CD8-positive, alpha-beta memory T cell (primary cell): Measurements from ENCODE around the gene NME9. TPM values are rescaled to one million over a fixed set of nuclear protein-coding genes. Genes with fewer than 3 reads are reported as not detected.

ENCODE experiments used
- CTCF ChIA-PET: fragments of 350-600 bp; sonication (Branson Sonifier 250); formaldehyde crosslinking; loops from one replicate; lab custom pipeline; 2021; ENCODE audit warnings: antibody characterized with exemption; lab: Charles Lee
- POLR2A ChIA-PET: fragments of 350-600 bp; sonication (Branson Sonifier 250); formaldehyde crosslinking; loops from one replicate; lab custom pipeline; 2021; ENCODE audit warnings: antibody characterized with exemption; lab: Charles Lee
- DNase-seq, 5 donors: peaks; one replicate each; pipeline versions ENCODE4 v3.0.0 to v3.0.0-alpha.2; 2020 to 2022; ENCODE audit warnings: mixed read lengths in 1 of 5
- H3K27ac ChIP-seq: one replicate; pipeline ENCODE4 v1.7.0; 2013; ENCODE audit warnings: low read depth, mild to moderate bottlenecking, low read length, moderate library complexity
- H3K27me3 ChIP-seq: 2 replicates; pipeline ENCODE4 v1.7.0; 2013; ENCODE audit warnings: low read length, mild to moderate bottlenecking; ENCODE audit not compliant: insufficient read depth, poor library complexity, severe bottlenecking
- H3K36me3 ChIP-seq: 2 replicates; pipeline ENCODE4 v1.7.0; 2013; ENCODE audit warnings: mild to moderate bottlenecking, low read length, moderate library complexity; ENCODE audit not compliant: insufficient read depth
- H3K4me1 ChIP-seq: 2 replicates; pipeline ENCODE4 v1.7.0; 2013; ENCODE audit warnings: mild to moderate bottlenecking, low read length, moderate library complexity; ENCODE audit not compliant: insufficient read depth
- H3K4me3 ChIP-seq: 2 replicates; pipeline ENCODE4 v1.7.0; 2013; ENCODE audit warnings: mild to moderate bottlenecking, low read length
- H3K9me3 ChIP-seq: 2 replicates; pipeline ENCODE4 v1.7.0; 2013; ENCODE audit warnings: mild to moderate bottlenecking, low read length
- H3K27ac Mint-ChIP-seq, 8 donors: one replicate each; pipeline ENCODE4 v1.8.0; 2020 to 2021; ENCODE audit warnings: mixed read lengths in 8 of 8, mild to moderate bottlenecking in 6 of 8, inconsistent platforms in 3 of 8, moderate library complexity in 3 of 8
- H3K27me3 Mint-ChIP-seq, 2 donors: one replicate each; pipeline ENCODE4 v1.8.0; 2020 to 2021; ENCODE audit warnings: mixed read lengths in 2 of 2, mild to moderate bottlenecking in 1 of 2, moderate library complexity in 1 of 2
- H3K36me3 Mint-ChIP-seq, 3 donors: one replicate each; pipeline ENCODE4 v1.8.0; 2020 to 2021; ENCODE audit warnings: mixed read lengths in 3 of 3, inconsistent platforms in 1 of 3, mild to moderate bottlenecking in 1 of 3
- H3K4me1 Mint-ChIP-seq, 3 donors: one replicate each; pipeline ENCODE4 v1.8.0; 2020 to 2021; ENCODE audit warnings: mixed read lengths in 3 of 3, inconsistent platforms in 1 of 3, mild to moderate bottlenecking in 1 of 3
- H3K4me3 Mint-ChIP-seq, 7 donors: one replicate each; pipeline ENCODE4 v1.8.0; 2020 to 2021; ENCODE audit warnings: mixed read lengths in 7 of 7, mild to moderate bottlenecking in 6 of 7, moderate library complexity in 4 of 7, inconsistent platforms in 2 of 7
- H3K9me3 Mint-ChIP-seq, 5 donors: one replicate each; pipeline ENCODE4 v1.8.0; 2020 to 2022; ENCODE audit warnings: mixed read lengths in 5 of 5, mild to moderate bottlenecking in 3 of 5, moderate library complexity in 2 of 5, inconsistent platforms in 1 of 5
- polyA plus RNA-seq: library from polyadenylated mRNA; unstranded; fragments of 300-500 nt; fragmentation: Illumina TruSeq; gene quantifications from one replicate; pipeline ENCODE4 v1.2.3, GENCODE V29; 2021
- total RNA-seq, 2 experiments: library from RNA; stranded (reverse); gene quantifications; one replicate each; pipeline ENCODE4 v1.2.3, GENCODE V29; 2021

NME9 gene
- total and polyA plus RNA-seq, 3 experiments from 2014 or later = 0.44 TPM; not detected in 2

GRCh38 chr3:138303474-138303873 is 26.2 kb downstream of the NME9 start:
- no peaks in the 10 kb centered on the region for H3K36me3 ChIP-seq
- Mint-ChIP-seq H3K27me3 (peaks cover 9 to 11% of the 10 kb centered on the region in 2 donors), H3K4me3 (no peak overlapping the region), H3K4me1 (no peaks in the 10 kb centered on the region), H3K36me3 (peaks cover 11 to 18% (median 14%) of the 10 kb centered on the region in 3 donors), H3K9me3 (peaks cover 11 to 14% (median 12%) of the 10 kb centered on the region in 5 donors), H3K27ac (no peak overlapping the region)
- H3K27me3 ChIP-seq = no peaks in the 10 kb centered on the region
- no peaks in the 10 kb centered on the region for H3K4me1 ChIP-seq
- no peak overlapping the region for H3K27ac ChIP-seq
- DNase-seq = no peak
- POLR2A ChIA-PET = no interaction called here
- CTCF ChIA-PET = no interaction called here
- H3K9me3 ChIP-seq = peaks cover 11% of the 10 kb centered on the region
- no peak overlapping the region for H3K4me3 ChIP-seq

- no peak overlapping the region for H3K4me3 ChIP-seq
- Mint-ChIP-seq H3K36me3 (peaks cover 0 to 31% (median 17%) of the 10 kb centered on the region in 3 donors), H3K4me3 (no peak overlapping the region), H3K4me1 (peaks cover 0 to 15% (median 12%) of the 10 kb centered on the region in 3 donors), H3K27me3 (no peaks in the 10 kb centered on the region), H3K27ac (no peak overlapping the region), H3K9me3 (no peaks in the 10 kb centered on the region)
- POLR2A ChIA-PET = no interaction called here
- no peaks in the 10 kb centered on the region for H3K36me3 ChIP-seq
- no peaks in the 10 kb centered on the region for H3K27me3 ChIP-seq
- no peak overlapping the region for H3K27ac ChIP-seq
- no peaks in the 10 kb centered on the region for H3K9me3 ChIP-seq
- DNase-seq = no peak
- CTCF ChIA-PET = no interaction called here
- H3K4me1 ChIP-seq = no peaks in the 10 kb centered on the region
These were observed 29.0 kb downstream of the NME9 start for GRCh38 chr3:138300647-138301046.

GRCh38 chr3:138297876-138298275 is 31.8 kb downstream of the NME9 start:
- Mint-ChIP-seq H3K4me3 (no peak overlapping the region), H3K27me3 (no peaks in the 10 kb centered on the region), H3K27ac (peak overlapping the region in 6 of 8 donors; percentile 51 to 90 (median 80)), H3K36me3 (peaks cover 0 to 52% (median 30%) of the 10 kb centered on the region in 3 donors), H3K4me1 (peaks cover 0 to 15% (median 12%) of the 10 kb centered on the region in 3 donors), H3K9me3 (no peaks in the 10 kb centered on the region)
- Histone ChIP-seq H3K36me3 (no peaks in the 10 kb centered on the region), H3K4me1 (no peaks in the 10 kb centered on the region), H3K9me3 (no peaks in the 10 kb centered on the region), H3K27me3 (no peaks in the 10 kb centered on the region), H3K4me3 (no peak overlapping the region), H3K27ac (no peak overlapping the region)
- POLR2A ChIA-PET = no interaction called here
- CTCF ChIA-PET = no interaction called here
- no peak for DNase-seq

GRCh38 chr3:138297059-138297607 is 32.5 kb downstream of the NME9 start:
- no peak overlapping the region for H3K27ac ChIP-seq
- peaks cover 0 to 58% (median 34%) of the 10 kb centered on the region in 3 donors for H3K36me3 Mint-ChIP-seq
- DNase-seq = peak in 1 of 5 donors; percentile 2
- H3K9me3 ChIP-seq = no peaks in the 10 kb centered on the region
- no peaks in the 10 kb centered on the region for H3K36me3 ChIP-seq
- POLR2A ChIA-PET = no interaction called here
- H3K9me3 Mint-ChIP-seq = no peaks in the 10 kb centered on the region
- no peaks in the 10 kb centered on the region for H3K27me3 ChIP-seq
- H3K4me1 ChIP-seq = no peaks in the 10 kb centered on the region
- no peak overlapping the region for H3K4me3 ChIP-seq
- peak overlapping the region in 3 of 7 donors; percentile 34 to 73 (median 43) for H3K4me3 Mint-ChIP-seq
- peaks cover 0 to 15% (median 12%) of the 10 kb centered on the region in 3 donors for H3K4me1 Mint-ChIP-seq
- no peaks in the 10 kb centered on the region for H3K27me3 Mint-ChIP-seq
- CTCF ChIA-PET = no interaction called here
- H3K27ac Mint-ChIP-seq = peak overlapping the region in 7 of 8 donors; percentile 45 to 90 (median 81)

- no peaks in the 10 kb centered on the region for H3K9me3 Mint-ChIP-seq
- H3K36me3 Mint-ChIP-seq = peaks cover 0 to 61% (median 35%) of the 10 kb centered on the region in 3 donors
- Histone ChIP-seq H3K27ac (no peak overlapping the region), H3K27me3 (no peaks in the 10 kb centered on the region), H3K9me3 (no peaks in the 10 kb centered on the region), H3K4me1 (no peaks in the 10 kb centered on the region), H3K4me3 (no peak overlapping the region), H3K36me3 (no peaks in the 10 kb centered on the region)
- no peak for DNase-seq
- POLR2A ChIA-PET = no interaction called here
- peaks cover 0 to 15% (median 12%) of the 10 kb centered on the region in 3 donors for H3K4me1 Mint-ChIP-seq
- H3K27ac Mint-ChIP-seq = peak overlapping the region in 6 of 8 donors; percentile 43 to 90 (median 81)
- CTCF ChIA-PET = no interaction called here
- H3K27me3 Mint-ChIP-seq = no peaks in the 10 kb centered on the region
- H3K4me3 Mint-ChIP-seq = peak overlapping the region in 1 of 7 donors; percentile 73
These were observed 33.0 kb downstream of the NME9 start for GRCh38 chr3:138296639-138297038.

- no peak for DNase-seq
- peak overlapping the region in 4 of 8 donors; percentile 12 to 90 (median 53) for H3K27ac Mint-ChIP-seq
- CTCF ChIA-PET = no interaction called here
These were observed 40.0 kb downstream of the NME9 start for GRCh38 chr3:138289701-138290100.

GRCh38 chr3:138289260-138289659 is 40.4 kb downstream of the NME9 start:
- H3K4me1 Mint-ChIP-seq = no peaks in the 10 kb centered on the region

More at GRCh38 chr3:138289701-138290100, 40.0 kb downstream of the NME9 start:
- Mint-ChIP-seq H3K36me3 (peaks cover 6 to 57% (median 30%) of the 10 kb centered on the region in 3 donors), H3K4me1 (no peaks in the 10 kb centered on the region), H3K27me3 (no peaks in the 10 kb centered on the region), H3K9me3 (no peaks in the 10 kb centered on the region), H3K4me3 (no peak overlapping the region)
- Histone ChIP-seq H3K4me3 (no peak overlapping the region), H3K27me3 (no peaks in the 10 kb centered on the region), H3K27ac (no peak overlapping the region), H3K9me3 (no peaks in the 10 kb centered on the region), H3K36me3 (peaks cover 22% of the 10 kb centered on the region), H3K4me1 (no peaks in the 10 kb centered on the region)
- POLR2A ChIA-PET = no interaction called here

GRCh38 chr3:138284957-138285477 is 44.6 kb downstream of the NME9 start:
- Mint-ChIP-seq H3K27ac (no peak overlapping the region), H3K27me3 (no peaks in the 10 kb centered on the region), H3K4me1 (no peaks in the 10 kb centered on the region), H3K36me3 (peaks cover 9 to 40% (median 13%) of the 10 kb centered on the region in 3 donors), H3K4me3 (no peak overlapping the region), H3K9me3 (no peaks in the 10 kb centered on the region)
- POLR2A ChIA-PET = no interaction called here
- Histone ChIP-seq H3K4me3 (no peak overlapping the region), H3K27me3 (no peaks in the 10 kb centered on the region), H3K27ac (no peak overlapping the region), H3K9me3 (no peaks in the 10 kb centered on the region), H3K4me1 (no peaks in the 10 kb centered on the region), H3K36me3 (peaks cover 17% of the 10 kb centered on the region)
- CTCF ChIA-PET = no interaction called here
- no peak for DNase-seq

More at GRCh38 chr3:138289260-138289659, 40.4 kb downstream of the NME9 start:
- Mint-ChIP-seq H3K4me3 (no peak overlapping the region), H3K36me3 (peaks cover 9 to 53% (median 29%) of the 10 kb centered on the region in 3 donors), H3K27me3 (no peaks in the 10 kb centered on the region), H3K27ac (peak overlapping the region in 2 of 8 donors; percentile 55 to 77), H3K9me3 (no peaks in the 10 kb centered on the region)
- DNase-seq = no peak
- H3K4me1 ChIP-seq = no peaks in the 10 kb centered on the region
- H3K27ac ChIP-seq = no peak overlapping the region
- H3K9me3 ChIP-seq = no peaks in the 10 kb centered on the region
- H3K36me3 ChIP-seq = peaks cover 24% of the 10 kb centered on the region
- ChIA-PET POLR2A (no interaction called here), CTCF (no interaction called here)
- H3K27me3 ChIP-seq = no peaks in the 10 kb centered on the region
- H3K4me3 ChIP-seq = no peak overlapping the region
